WTC11 (cell line): Measurements from ENCODE around the gene ZNF12. TPM values are rescaled to one million over a fixed set of nuclear protein-coding genes. Genes with fewer than 3 reads are reported as not detected.
A peak's percentile ranks its signal among the peaks of the same experiment; 100 is the strongest.

Source experiments
- ATAC-seq: fragments of 200-7000 bp; cut with Tn5 transposase; 2 replicates; pipeline ENCODE4 v1.10.0; 2021; ENCODE audit warnings: mild to moderate bottlenecking, moderate library complexity
- Bru-seq: library from RNA; stranded (reverse); fragments of 400-500 nt; gene quantifications from one replicate; lab custom pipeline; 2021; lab: Mats Ljungman, UMichigan
- CTCF ChIA-PET: fragments of 300-600 bp; sonication (Branson Sonifier 250); formaldehyde crosslinking; loops from one replicate; lab custom pipeline; 2021; ENCODE audit warnings: antibody characterized with exemption; lab: Charles Lee
- POLR2A ChIA-PET: fragments of 350-600 bp; sonication (Branson Sonifier 250); formaldehyde crosslinking; loops from one replicate; lab custom pipeline; 2021; ENCODE audit warnings: antibody characterized with exemption; lab: Charles Lee
- DNase-seq: peaks from one replicate; pipeline ENCODE4 v3.0.0; 2021; ENCODE audit warnings: low spot score
- H3K27ac Mint-ChIP-seq: 2 replicates; pipeline ENCODE4 v1.8.0; 2021; ENCODE audit warnings: mixed read lengths
- H3K27me3 Mint-ChIP-seq: 2 replicates; pipeline ENCODE4 v1.8.0; 2021; ENCODE audit warnings: low read depth, mild to moderate bottlenecking, moderate library complexity, mixed read lengths
- H3K36me3 Mint-ChIP-seq: 2 replicates; pipeline ENCODE4 v1.8.0; 2021; ENCODE audit warnings: mixed read lengths
- H3K4me1 Mint-ChIP-seq: 2 replicates; pipeline ENCODE4 v1.8.0; 2022; ENCODE audit warnings: mixed read lengths
- H3K4me3 Mint-ChIP-seq: 2 replicates; pipeline ENCODE4 v1.8.0; 2021; ENCODE audit warnings: mild to moderate bottlenecking, moderate library complexity, mixed read lengths
- H3K9me3 Mint-ChIP-seq: 2 replicates; pipeline ENCODE4 v1.8.0; 2021; ENCODE audit warnings: mixed read lengths
- ATF1 ChIP-seq: sonication (generic); formaldehyde crosslinking; IDR thresholded peaks from 2 replicates; pipeline ENCODE4 v1.8.1; 2023; ENCODE audit warnings: mild to moderate bottlenecking, moderate library complexity, missing genetic modification reagents
- E2F5 ChIP-seq: sonication (generic); formaldehyde crosslinking; IDR thresholded peaks from 2 replicates; pipeline ENCODE4 v1.8.1; 2022; ENCODE audit warnings: mild to moderate bottlenecking, moderate library complexity, missing genetic modification reagents
- ELF4 ChIP-seq: sonication (generic); formaldehyde crosslinking; IDR thresholded peaks from 2 replicates; pipeline ENCODE4 v1.8.1; 2022; ENCODE audit warnings: low read depth, mild to moderate bottlenecking, moderate library complexity, missing genetic modification reagents
- ESRRA ChIP-seq: sonication (generic); formaldehyde crosslinking; IDR thresholded peaks from 2 replicates; pipeline ENCODE4 v1.8.1; 2022; ENCODE audit warnings: mild to moderate bottlenecking, missing genetic modification reagents, borderline replicate concordance
- ETV6 ChIP-seq: sonication (generic); formaldehyde crosslinking; IDR thresholded peaks from 2 replicates; pipeline ENCODE4 v1.8.1; 2022; ENCODE audit warnings: mild to moderate bottlenecking, missing genetic modification reagents
- FOXK1 ChIP-seq: sonication (generic); formaldehyde crosslinking; IDR thresholded peaks from 2 replicates; pipeline ENCODE4 v1.8.0; 2022; ENCODE audit warnings: mild to moderate bottlenecking, moderate library complexity, missing genetic modification reagents
- FOXP1 ChIP-seq: sonication (generic); formaldehyde crosslinking; IDR thresholded peaks from 2 replicates; pipeline ENCODE4 v1.8.0; 2022; ENCODE audit warnings: missing genetic modification reagents, mild to moderate bottlenecking, moderate library complexity, borderline replicate concordance
- GTF2I ChIP-seq: fragments of 250-450 bp; sonication (Bioruptor Pico); conservative IDR thresholded peaks from 2 replicates; pipeline ENCODE4 v1.4.0; 2021; ENCODE audit warnings: mild to moderate bottlenecking
- HMGA2 ChIP-seq: fragments of 250-450 bp; sonication (Bioruptor Pico); IDR thresholded peaks from 2 replicates; pipeline ENCODE4 v1.4.0; 2021; ENCODE audit warnings: mild to moderate bottlenecking, moderate library complexity
- HMGXB4 ChIP-seq: sonication (generic); formaldehyde crosslinking; IDR thresholded peaks from 2 replicates; pipeline ENCODE4 v1.8.1; 2023; ENCODE audit warnings: mild to moderate bottlenecking, moderate library complexity, missing genetic modification reagents
- JUN ChIP-seq: sonication (generic); formaldehyde crosslinking; IDR thresholded peaks from 2 replicates; pipeline ENCODE4 v1.8.0; 2023; ENCODE audit warnings: mild to moderate bottlenecking, missing genetic modification reagents
- KAT7 ChIP-seq: sonication (generic); formaldehyde crosslinking; IDR thresholded peaks from 2 replicates; pipeline ENCODE4 v1.8.1; 2023; ENCODE audit warnings: missing genetic modification reagents, mild to moderate bottlenecking, borderline replicate concordance
- NR2C2 ChIP-seq: sonication (generic); formaldehyde crosslinking; IDR thresholded peaks from 2 replicates; pipeline ENCODE4 v1.8.0; 2022; ENCODE audit warnings: mild to moderate bottlenecking, missing genetic modification reagents
- NR3C1 ChIP-seq: sonication (generic); formaldehyde crosslinking; conservative IDR thresholded peaks from 2 replicates; pipeline ENCODE4 v1.8.1; 2023; ENCODE audit warnings: low read depth, mild to moderate bottlenecking, missing genetic modification reagents
- OVOL2 ChIP-seq: fragments of 250-450 bp; sonication (Bioruptor Pico); IDR thresholded peaks from 2 replicates; pipeline ENCODE4 v1.9.0; 2021; ENCODE audit warnings: mild to moderate bottlenecking, borderline replicate concordance
- PRDM15 ChIP-seq: sonication (generic); formaldehyde crosslinking; IDR thresholded peaks from 2 replicates; pipeline ENCODE4 v1.8.0; 2022; ENCODE audit warnings: missing genetic modification reagents
- TCF7 ChIP-seq: sonication (generic); formaldehyde crosslinking; IDR thresholded peaks from 2 replicates; pipeline ENCODE4 v1.8.0; 2022; ENCODE audit warnings: mild to moderate bottlenecking, low read depth, missing genetic modification reagents, moderate library complexity
- TEAD1 ChIP-seq: sonication (generic); formaldehyde crosslinking; IDR thresholded peaks from 2 replicates; pipeline ENCODE4 v1.8.0; 2022; ENCODE audit warnings: mild to moderate bottlenecking, missing genetic modification reagents
- TP53 ChIP-seq: sonication (generic); formaldehyde crosslinking; IDR thresholded peaks from 2 replicates; pipeline ENCODE4 v1.8.1; 2023; ENCODE audit warnings: mild to moderate bottlenecking, missing genetic modification reagents
- ZNF138 ChIP-seq: sonication (generic); formaldehyde crosslinking; conservative IDR thresholded peaks from 2 replicates; pipeline ENCODE4 v1.8.1; 2022; ENCODE audit warnings: mild to moderate bottlenecking, moderate library complexity, missing genetic modification reagents
- ZNF232 ChIP-seq: sonication (generic); formaldehyde crosslinking; IDR thresholded peaks from 2 replicates; pipeline ENCODE4 v1.8.0; 2022; ENCODE audit warnings: mild to moderate bottlenecking, missing genetic modification reagents
- ZNF317 ChIP-seq: sonication (generic); formaldehyde crosslinking; IDR thresholded peaks from 2 replicates; pipeline ENCODE4 v1.8.1; 2023; ENCODE audit warnings: low read depth, mild to moderate bottlenecking, moderate library complexity, missing genetic modification reagents, borderline replicate concordance
- long read RNA-seq, 3 experiments: library from RNA in 1 of 3; library from capped mRNA in 1 of 3; library from polyadenylated mRNA in 1 of 3; unstranded in 2 of 3; stranded (forward) in 1 of 3; transcript quantifications; one replicate each; pipeline ENCODE4 v2.0.0, GENCODE V29; 2021
- total RNA-seq: library from RNA; stranded (reverse); gene quantifications from 3 replicates; pipeline ENCODE4 v1.2.3, GENCODE V29; 2021
- TF ChIP-seq, protein P1 (sequence below): sonication (generic); formaldehyde crosslinking; IDR thresholded peaks from 2 replicates; pipeline ENCODE4 v1.8.1; 2023; ENCODE audit warnings: mild to moderate bottlenecking, missing genetic modification reagents
- TF ChIP-seq, protein P2 (sequence below): sonication (generic); formaldehyde crosslinking; IDR thresholded peaks from 2 replicates; pipeline ENCODE4 v1.8.1; 2022; ENCODE audit warnings: missing genetic modification reagents, borderline replicate concordance
- TF ChIP-seq, protein P3 (sequence below): sonication (generic); formaldehyde crosslinking; conservative IDR thresholded peaks from 2 replicates; pipeline ENCODE4 v1.8.1; 2022; ENCODE audit warnings: mild to moderate bottlenecking, missing genetic modification reagents

ZNF12 gene
- total RNA-seq, result 19.9 to 21.6 TPM (median 20.9 TPM) in 3 replicates
- percentile 91 among the genes with signal in this experiment for Bru-seq, nascent RNA
- long read RNA-seq, experiment 1, full-length matches to known transcripts, result 47 of 74 reads
- long read RNA-seq, experiment 1, partial matches to known transcripts, result 0 of 74 reads
- long read RNA-seq, experiment 1, other reads (novel, unspliced or antisense), result 27 of 74 reads
- long read RNA-seq, experiment 2, full-length matches to known transcripts, result 7 of 20 reads
- long read RNA-seq, experiment 2, partial matches to known transcripts, result 0 of 20 reads
- long read RNA-seq, experiment 2, other reads (novel, unspliced or antisense), result 13 of 20 reads
- long read RNA-seq, experiment 3, result 0 reads

DNA sequence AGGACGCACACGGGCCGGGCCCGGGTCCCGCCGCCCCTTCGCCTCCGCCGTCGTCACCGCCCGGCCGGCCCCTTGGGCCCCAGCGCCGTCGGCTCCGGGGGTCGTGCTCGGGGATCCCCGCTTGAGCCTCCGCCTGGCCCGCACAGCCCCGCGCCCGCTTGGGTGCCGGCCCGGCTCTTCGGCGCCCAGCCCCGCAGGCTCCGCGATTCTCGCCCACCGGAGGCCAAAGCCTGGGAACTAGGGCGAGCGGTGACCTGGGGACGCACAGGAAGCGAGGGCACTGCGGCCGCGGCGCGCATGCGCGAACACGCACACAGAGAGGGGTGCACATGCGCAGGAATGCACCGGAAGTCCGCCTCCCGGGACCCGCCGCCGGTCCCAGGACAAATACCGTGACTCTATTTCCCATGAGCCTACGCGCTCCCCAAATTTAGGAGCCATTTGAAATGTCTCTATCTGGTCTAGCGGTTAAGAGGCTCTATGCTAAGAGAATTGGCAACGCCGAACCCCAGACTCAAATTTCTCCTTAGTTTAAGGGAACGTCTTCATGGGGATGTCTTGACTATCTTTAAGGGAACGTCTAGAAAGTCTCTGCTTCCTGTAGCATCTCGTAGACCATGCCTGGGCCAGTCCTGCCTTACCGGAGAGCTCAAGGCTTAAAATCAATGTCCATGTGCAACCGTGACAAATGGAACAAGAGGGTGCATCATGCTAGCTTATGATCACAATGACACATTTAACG is at the start of gene ZNF12:
Gene ZNF12, minus strand, starts transcription at position 282 of the 742 bp plus-strand sequence. CDS start 1,774 bp downstream, outside the sequence.
- Mint-ChIP-seq H3K27ac (peak within 1 kb of the TSS; percentile 85), H3K4me3 (peak within 1 kb of the TSS; percentile 93), H3K27me3 (peaks cover 11% of the 10 kb centered on the region), H3K36me3 (peaks cover 28% of the 10 kb centered on the region), H3K4me1 (peaks cover 21% of the 10 kb centered on the region), H3K9me3 (peaks cover 31% of the 10 kb centered on the region)
- DNase-seq (peak; percentile 96), ATAC-seq (peak; percentile 94)
- POLR2A ChIA-PET, result interaction anchor here (1.0 kb wide), 1 partner anchor 23 kb away, joined by 3 read pairs; no protein-coding TSS in a partner anchor
- CTCF ChIA-PET, result no interaction called here
- TF ChIP-seq HMGXB4 (CRISPR knock-in tag), result 0 out of 2 replicates have a peak, but pooled peaks have one; percentile 55
- TF ChIP-seq NR2C2, result no peak
- peak; percentile 7; the same call in 1 of the 2 replicates for TF ChIP-seq TEAD1 (CRISPR knock-in tag)
- TF ChIP-seq, protein P1, sequence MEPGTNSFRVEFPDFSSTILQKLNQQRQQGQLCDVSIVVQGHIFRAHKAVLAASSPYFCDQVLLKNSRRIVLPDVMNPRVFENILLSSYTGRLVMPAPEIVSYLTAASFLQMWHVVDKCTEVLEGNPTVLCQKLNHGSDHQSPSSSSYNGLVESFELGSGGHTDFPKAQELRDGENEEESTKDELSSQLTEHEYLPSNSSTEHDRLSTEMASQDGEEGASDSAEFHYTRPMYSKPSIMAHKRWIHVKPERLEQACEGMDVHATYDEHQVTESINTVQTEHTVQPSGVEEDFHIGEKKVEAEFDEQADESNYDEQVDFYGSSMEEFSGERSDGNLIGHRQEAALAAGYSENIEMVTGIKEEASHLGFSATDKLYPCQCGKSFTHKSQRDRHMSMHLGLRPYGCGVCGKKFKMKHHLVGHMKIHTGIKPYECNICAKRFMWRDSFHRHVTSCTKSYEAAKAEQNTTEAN (CRISPR knock-in tag), result no peak
- TF ChIP-seq ZNF232 (CRISPR knock-in tag), result peak; percentile 35; the same call in 1 of the 2 replicates
- TF ChIP-seq TCF7, result no peak
- TF ChIP-seq ZNF138 (CRISPR knock-in tag), result no peak
- TF ChIP-seq TP53, result no peak
- 0 out of 2 replicates have a peak, but pooled peaks have one; percentile 45 for TF ChIP-seq ZNF317 (CRISPR knock-in tag)
- TF ChIP-seq FOXK1 (CRISPR knock-in tag), result 0 out of 2 replicates have a peak, but pooled peaks have one; percentile 36
- TF ChIP-seq KAT7 (CRISPR knock-in tag), result 0 out of 2 replicates have a peak, but pooled peaks have one; percentile 66
- peak; percentile 39; the same call in 1 of the 2 replicates for TF ChIP-seq ETV6 (CRISPR knock-in tag)
- TF ChIP-seq, protein P2, sequence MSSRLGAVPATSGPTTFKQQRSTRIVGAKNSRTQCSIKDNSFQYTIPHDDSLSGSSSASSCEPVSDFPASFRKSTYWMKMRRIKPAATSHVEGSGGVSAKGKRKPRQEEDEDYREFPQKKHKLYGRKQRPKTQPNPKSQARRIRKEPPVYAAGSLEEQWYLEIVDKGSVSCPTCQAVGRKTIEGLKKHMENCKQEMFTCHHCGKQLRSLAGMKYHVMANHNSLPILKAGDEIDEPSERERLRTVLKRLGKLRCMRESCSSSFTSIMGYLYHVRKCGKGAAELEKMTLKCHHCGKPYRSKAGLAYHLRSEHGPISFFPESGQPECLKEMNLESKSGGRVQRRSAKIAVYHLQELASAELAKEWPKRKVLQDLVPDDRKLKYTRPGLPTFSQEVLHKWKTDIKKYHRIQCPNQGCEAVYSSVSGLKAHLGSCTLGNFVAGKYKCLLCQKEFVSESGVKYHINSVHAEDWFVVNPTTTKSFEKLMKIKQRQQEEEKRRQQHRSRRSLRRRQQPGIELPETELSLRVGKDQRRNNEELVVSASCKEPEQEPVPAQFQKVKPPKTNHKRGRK (CRISPR knock-in tag), result no peak
- TF ChIP-seq FOXP1 (CRISPR knock-in tag), result 0 out of 2 replicates have a peak, but pooled peaks have one; percentile 48
- no peak for TF ChIP-seq GTF2I (CRISPR knock-in tag)
- TF ChIP-seq HMGA2 (CRISPR knock-in tag), result no peak
- peak; percentile 31; the same call in 1 of the 2 replicates for TF ChIP-seq ELF4 (CRISPR knock-in tag)
- no peak; the same call in 1 of the 2 replicates for TF ChIP-seq JUN (CRISPR knock-in tag)
- TF ChIP-seq ATF1 (CRISPR knock-in tag), result 0 out of 2 replicates have a peak, but pooled peaks have one; percentile 13
- no peak for TF ChIP-seq OVOL2 (CRISPR knock-in tag)
- peak; percentile 35; the same call in 1 of the 2 replicates for TF ChIP-seq E2F5
- TF ChIP-seq, protein P3, sequence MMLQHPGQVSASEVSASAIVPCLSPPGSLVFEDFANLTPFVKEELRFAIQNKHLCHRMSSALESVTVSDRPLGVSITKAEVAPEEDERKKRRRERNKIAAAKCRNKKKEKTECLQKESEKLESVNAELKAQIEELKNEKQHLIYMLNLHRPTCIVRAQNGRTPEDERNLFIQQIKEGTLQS (CRISPR knock-in tag), result no peak
- no peak for TF ChIP-seq NR3C1 (CRISPR knock-in tag)
- TF ChIP-seq ESRRA (CRISPR knock-in tag), result peak; percentile 75; the same call in 1 of the 2 replicates
- TF ChIP-seq PRDM15 (CRISPR knock-in tag), result peak; percentile 61
